Uterus (tissue), 4 donors: ENCODE measurements around the gene EIF4B. TPM values are rescaled to one million over a fixed set of nuclear protein-coding genes. Genes with fewer than 3 reads are reported as not detected.

Experiments
- DNase-seq, 2 donors: peaks; one replicate each; pipeline ENCODE4 v3.0.0-alpha.2; 2019 to 2020
- H3K27ac ChIP-seq, 2 donors: fragments of 200-600 bp; sonication (generic); 1 replicate in 1 of 2; 2 replicates in 1 of 2; pipeline ENCODE4 v1.5.1; 2016 to 2018
- H3K27me3 ChIP-seq, 2 donors: fragments of 200-600 bp; sonication (generic); one replicate each; pipeline ENCODE4 v1.5.1; 2018 to 2019; ENCODE audit warnings: control low read depth in 1 of 2
- H3K36me3 ChIP-seq, 2 donors: fragments of 200-600 bp; sonication (generic); one replicate each; pipeline ENCODE4 v1.5.1; 2019; ENCODE audit warnings: control low read depth in 1 of 2
- H3K4me1 ChIP-seq, 2 donors: fragments of 200-600 bp; sonication (generic); one replicate each; pipeline ENCODE4 v1.5.1; 2018 to 2019; ENCODE audit warnings: control low read depth in 1 of 2
- H3K4me3 ChIP-seq, 2 donors: fragments of 200-600 bp; sonication (generic); 1 replicate in 1 of 2; 2 replicates in 1 of 2; pipeline ENCODE4 v1.5.1; 2018 to 2019; ENCODE audit warnings: mild to moderate bottlenecking in 1 of 2
- H3K9me3 ChIP-seq, 2 donors: fragments of 200-600 bp; sonication (generic); one replicate each; pipeline ENCODE4 v1.5.1; 2019; ENCODE audit warnings: control low read depth in 1 of 2
- POLR2A ChIP-seq, 2 donors: fragments of 450-650 bp; IDR thresholded peaks; one replicate each; pipeline ENCODE4 v1.6.1; 2016; ENCODE audit warnings: antibody characterized with exemption in 2 of 2, mild to moderate bottlenecking in 1 of 2, moderate library complexity in 1 of 2
- intact Hi-C: fragments of 100-400 bp; cut with DNase I; formaldehyde crosslinking; loops from one replicate; pipeline ENCODE4 v1.15.1; 2023; ENCODE audit warnings: low total_unique reads
- total RNA-seq, 4 donors: library from RNA; depleted of rRNA in 3 of 4; stranded (reverse); fragments of >200 nt in 3 of 4; gene quantifications; one replicate each; pipeline versions ENCODE4 v1.1.0 to v1.2.4, GENCODE V29; 2014 to 2023
- TF ChIP-seq, protein P1 (sequence below), 4 experiments: fragments of 200-600 bp in 2 of 4; fragments of 450-650 bp in 2 of 4; sonication (generic) in 2 of 4; IDR thresholded peaks; one replicate each; pipeline ENCODE4 v1.5.1; 2016 to 2019; ENCODE audit warnings: antibody characterized with exemption in 4 of 4, mild to moderate bottlenecking in 2 of 4, moderate library complexity in 1 of 4
- donor health status: DM: yes; HTN: yes; CAD: no.

Gene EIF4B
- total RNA-seq, 4 donors from 2014 or later, result 388 to 1,076 (median 585) TPM

DNA sequence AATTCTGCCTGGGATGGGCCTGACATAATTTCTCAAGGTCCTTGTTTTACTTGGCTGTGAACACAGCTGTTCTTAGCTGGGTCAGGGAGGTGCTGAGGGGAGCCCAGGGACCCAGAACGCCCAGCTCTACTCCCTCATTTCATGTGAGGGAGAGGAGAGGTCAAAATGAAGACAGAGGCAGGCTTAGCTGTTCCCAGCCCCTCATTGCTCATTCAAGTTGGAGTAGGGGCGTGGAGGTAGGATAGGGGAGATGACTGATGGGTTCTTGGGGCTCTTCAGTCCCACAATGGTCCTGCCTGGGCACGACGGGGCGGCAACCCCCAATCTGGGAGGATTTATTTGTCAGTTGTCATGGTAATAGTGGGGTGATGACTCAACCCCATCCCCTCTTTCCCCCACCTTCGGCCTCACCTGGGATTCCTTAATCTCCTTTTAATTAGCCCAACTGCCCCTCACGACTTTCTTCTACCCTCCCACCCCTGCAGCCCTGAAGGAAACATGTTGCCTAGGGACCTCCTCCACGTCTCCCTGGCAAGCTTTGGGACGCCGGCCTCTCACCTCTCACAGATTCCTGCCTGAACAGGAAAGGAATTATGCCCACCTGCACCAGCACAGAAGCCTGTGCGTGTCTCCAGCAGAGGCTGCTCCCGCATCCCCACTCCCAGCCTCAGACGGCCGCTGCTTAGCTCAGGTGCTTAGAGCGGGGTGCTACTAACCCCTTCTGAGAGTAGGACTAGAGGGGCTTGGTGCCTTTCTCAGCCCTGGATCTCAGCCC is 62.7 kb downstream of the EIF4B start:
- intact Hi-C loops, result loop anchor here (10.0 kb wide), 1 partner anchor 126 kb away; no protein-coding TSS in a partner anchor
- TF ChIP-seq, protein P1, sequence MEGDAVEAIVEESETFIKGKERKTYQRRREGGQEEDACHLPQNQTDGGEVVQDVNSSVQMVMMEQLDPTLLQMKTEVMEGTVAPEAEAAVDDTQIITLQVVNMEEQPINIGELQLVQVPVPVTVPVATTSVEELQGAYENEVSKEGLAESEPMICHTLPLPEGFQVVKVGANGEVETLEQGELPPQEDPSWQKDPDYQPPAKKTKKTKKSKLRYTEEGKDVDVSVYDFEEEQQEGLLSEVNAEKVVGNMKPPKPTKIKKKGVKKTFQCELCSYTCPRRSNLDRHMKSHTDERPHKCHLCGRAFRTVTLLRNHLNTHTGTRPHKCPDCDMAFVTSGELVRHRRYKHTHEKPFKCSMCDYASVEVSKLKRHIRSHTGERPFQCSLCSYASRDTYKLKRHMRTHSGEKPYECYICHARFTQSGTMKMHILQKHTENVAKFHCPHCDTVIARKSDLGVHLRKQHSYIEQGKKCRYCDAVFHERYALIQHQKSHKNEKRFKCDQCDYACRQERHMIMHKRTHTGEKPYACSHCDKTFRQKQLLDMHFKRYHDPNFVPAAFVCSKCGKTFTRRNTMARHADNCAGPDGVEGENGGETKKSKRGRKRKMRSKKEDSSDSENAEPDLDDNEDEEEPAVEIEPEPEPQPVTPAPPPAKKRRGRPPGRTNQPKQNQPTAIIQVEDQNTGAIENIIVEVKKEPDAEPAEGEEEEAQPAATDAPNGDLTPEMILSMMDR (IDR thresholded peaks at IDR 0.05), result no peak
- no peak for TF ChIP-seq POLR2A (IDR thresholded peaks at IDR 0.05)
- Histone ChIP-seq H3K27me3 (no peaks in the 10 kb centered on the region), H3K27ac (peak overlapping the region; percentile 86 to 89), H3K9me3 (no peaks in the 10 kb centered on the region), H3K4me1 (peaks cover 11 to 19% of the 10 kb centered on the region in 2 donors), H3K4me3 (no peak overlapping the region), H3K36me3 (no peaks in the 10 kb centered on the region)
- peak in 1 of 2 donors; percentile 17 for DNase-seq

DNA sequence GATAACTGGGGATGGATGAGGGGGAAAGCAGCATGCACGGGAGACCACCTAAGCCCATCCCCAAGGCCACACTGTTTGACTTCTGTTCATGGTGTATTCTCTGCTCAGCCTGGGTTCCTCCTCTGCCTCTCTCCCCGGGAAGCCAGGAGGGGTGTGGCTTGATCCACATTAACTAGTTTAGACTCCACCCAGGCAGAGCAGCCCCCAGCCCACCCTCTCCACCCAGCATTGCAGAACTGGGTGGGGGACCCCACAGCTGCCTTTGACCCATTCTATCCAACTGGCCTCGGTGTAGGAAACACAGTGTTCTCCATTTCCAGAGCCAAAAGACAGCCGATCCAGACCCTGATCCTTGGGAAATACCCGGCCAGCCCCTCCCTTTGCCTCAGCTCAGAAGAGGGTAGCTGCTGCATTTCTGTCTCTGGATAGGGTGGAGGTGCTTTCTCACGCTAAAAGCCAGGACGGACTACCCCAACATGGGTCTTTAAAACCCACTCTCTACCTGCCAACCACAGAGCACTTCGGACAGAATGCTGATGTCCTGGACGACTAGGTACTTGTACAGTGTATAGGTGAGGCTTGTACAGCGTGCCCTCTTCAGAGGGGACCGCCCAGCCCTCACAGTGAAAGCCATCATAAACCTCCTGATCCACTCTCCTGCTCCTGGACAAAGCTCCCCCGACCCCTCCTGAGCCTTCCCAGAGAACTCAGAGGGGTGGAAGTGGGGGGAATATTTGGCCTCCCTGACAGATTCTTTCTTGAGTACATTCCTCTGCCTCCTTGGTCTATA is 63.6 kb downstream of the EIF4B start:
- Histone ChIP-seq H3K4me1 (peaks cover 17 to 19% of the 10 kb centered on the region in 2 donors), H3K36me3 (no peaks in the 10 kb centered on the region), H3K4me3 (no peak overlapping the region), H3K27ac (peak overlapping the region; percentile 86 to 89), H3K9me3 (no peaks in the 10 kb centered on the region), H3K27me3 (no peaks in the 10 kb centered on the region)
- peak; percentile 61 to 82 for DNase-seq
- TF ChIP-seq, protein P1 (IDR thresholded peaks at IDR 0.05), result no peak
- no peak for TF ChIP-seq POLR2A (IDR thresholded peaks at IDR 0.05)
- intact Hi-C loops, result loop anchor here (10.0 kb wide), 1 partner anchor 125 kb away; no protein-coding TSS in a partner anchor

DNA sequence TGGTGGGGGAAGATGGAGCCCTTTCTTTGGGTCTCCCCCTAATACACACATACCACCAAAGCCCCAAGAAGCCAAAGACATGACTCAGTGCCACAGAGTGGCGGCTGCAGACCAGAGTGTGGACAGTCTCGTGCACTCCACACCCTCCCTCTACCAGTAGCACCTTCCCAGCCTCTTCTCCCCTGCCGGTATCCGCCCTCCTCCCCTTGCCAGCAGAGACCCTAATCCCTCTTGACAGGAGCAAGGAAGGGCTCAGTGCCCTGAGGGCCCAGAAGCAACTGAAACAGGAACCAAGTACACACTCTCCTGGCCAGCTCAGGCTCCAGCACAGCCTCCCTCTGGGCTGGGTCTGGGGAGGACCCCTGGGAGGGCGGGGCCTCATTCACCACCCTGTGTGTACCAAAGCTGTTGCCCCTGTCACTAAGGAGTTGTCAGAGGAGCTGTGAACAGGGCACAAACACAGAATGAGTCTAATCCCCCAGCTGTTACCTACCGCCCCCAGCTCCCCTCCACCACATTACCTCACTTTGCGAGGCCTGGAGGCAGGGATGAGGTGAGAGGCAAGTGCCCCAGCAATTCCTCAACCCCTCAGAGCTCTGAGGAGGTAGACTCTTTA is 64.7 kb downstream of the EIF4B start:
- H3K4me3 ChIP-seq, result no peak overlapping the region
- TF ChIP-seq, protein P1 (IDR thresholded peaks at IDR 0.05), result no peak
- no peak for TF ChIP-seq POLR2A (IDR thresholded peaks at IDR 0.05)
- peak overlapping the region; percentile 86 to 89 for H3K27ac ChIP-seq
- no peaks in the 10 kb centered on the region for H3K27me3 ChIP-seq
- no peaks in the 10 kb centered on the region for H3K9me3 ChIP-seq
- no peaks in the 10 kb centered on the region for H3K36me3 ChIP-seq
- peaks cover 17 to 19% of the 10 kb centered on the region in 2 donors for H3K4me1 ChIP-seq
- intact Hi-C loops, result no loop called here
- peak; percentile 18 to 28 for DNase-seq

DNA sequence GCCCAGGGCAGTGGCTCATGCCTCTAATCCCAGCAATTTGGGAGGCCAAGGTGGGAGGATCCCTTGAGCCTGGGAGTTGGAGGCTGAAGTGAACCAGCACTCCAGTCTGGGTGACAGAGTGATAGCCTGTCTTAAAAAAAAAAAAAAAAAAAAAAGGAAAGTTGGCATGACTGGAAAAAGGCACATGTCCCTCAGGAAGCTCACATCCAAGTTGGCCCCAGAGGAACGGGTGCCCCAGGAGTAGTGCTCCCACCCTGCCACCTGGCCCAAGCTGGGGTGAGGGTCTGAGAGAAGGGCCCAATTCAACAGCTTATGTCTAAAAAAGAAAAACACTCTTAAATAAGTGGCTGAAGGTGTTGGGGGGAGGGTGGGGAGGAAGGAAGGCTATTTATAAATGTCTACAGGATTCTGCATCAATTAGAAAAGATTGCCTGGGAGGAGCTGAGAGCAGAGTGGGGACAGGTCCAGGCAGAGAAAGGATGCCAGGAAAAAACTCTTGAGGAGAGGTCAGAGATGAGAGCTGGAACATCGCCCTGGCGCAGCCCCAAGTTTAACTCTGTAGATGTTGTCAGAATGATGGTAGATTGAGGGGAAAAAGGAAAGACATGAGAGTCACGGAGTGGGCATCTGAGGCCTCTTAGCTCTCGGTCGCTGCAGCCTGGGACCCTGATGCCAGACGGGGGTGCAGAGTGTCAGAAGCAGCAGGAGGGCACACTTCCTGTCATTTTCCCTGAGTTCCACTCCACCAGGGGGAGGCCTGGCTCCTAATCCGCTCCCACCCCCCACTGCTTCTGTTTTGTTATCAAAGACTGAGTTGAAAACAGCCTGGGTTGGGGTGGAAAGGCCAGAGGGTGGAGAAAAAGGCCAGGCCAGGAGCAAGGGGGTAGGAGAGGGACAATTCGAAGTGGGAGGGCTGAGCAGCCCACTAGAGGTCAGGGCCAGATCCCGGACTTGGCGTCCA is 65.6 kb downstream of the EIF4B start:
- Histone ChIP-seq H3K4me3 (no peak overlapping the region), H3K27me3 (no peaks in the 10 kb centered on the region), H3K9me3 (no peaks in the 10 kb centered on the region), H3K36me3 (no peaks in the 10 kb centered on the region), H3K27ac (peak overlapping the region; percentile 86 to 89), H3K4me1 (peaks cover 17 to 19% of the 10 kb centered on the region in 2 donors)
- peak; percentile 95 for DNase-seq
- intact Hi-C loops, result no loop called here
- TF ChIP-seq POLR2A (IDR thresholded peaks at IDR 0.05), result no peak
- TF ChIP-seq, protein P1 (IDR thresholded peaks at IDR 0.05), result peak in 1 of 4 experiments; percentile 31
